Loucy (cell line): ENCODE results near the gene MPRIP.

Experiments used
- H2AFZ ChIP-seq: fragments of 200-600 bp; sonication (generic); 2 replicates; pipeline ENCODE4 v1.6.0; 2016; ENCODE audit warnings: antibody characterized with exemption, mild to moderate bottlenecking, low read length, moderate library complexity
- H3F3A ChIP-seq: fragments of 200-600 bp; 2 replicates; pipeline ENCODE4 v1.6.0; 2016; ENCODE audit warnings: antibody characterized with exemption, low read depth, mild to moderate bottlenecking
- H3K27me3 ChIP-seq: fragments of 200-600 bp; sonication (generic); 2 replicates; pipeline ENCODE4 v1.6.1; 2014; ENCODE audit warnings: low read length, mild to moderate bottlenecking; ENCODE audit not compliant: insufficient read depth, poor library complexity, severe bottlenecking
- H3K36me3 ChIP-seq: fragments of 200-600 bp; sonication (generic); 2 replicates; pipeline ENCODE4 v1.6.1; 2016; ENCODE audit warnings: low read length; ENCODE audit not compliant: insufficient read depth
- H3K4me1 ChIP-seq: fragments of 200-600 bp; sonication (generic); 2 replicates; pipeline ENCODE4 v1.5.1; 2014; ENCODE audit warnings: low read length, mild to moderate bottlenecking; ENCODE audit not compliant: insufficient read depth, poor library complexity, severe bottlenecking
- H3K4me2 ChIP-seq: fragments of 200-600 bp; sonication (generic); 2 replicates; pipeline ENCODE4 v1.6.0; 2014; ENCODE audit warnings: antibody characterized with exemption, low read length, low read depth, mild to moderate bottlenecking; ENCODE audit not compliant: poor library complexity, severe bottlenecking
- H3K4me3 ChIP-seq: fragments of 200-600 bp; sonication (generic); 2 replicates; pipeline ENCODE4 v1.5.1; 2014; ENCODE audit warnings: low read length, mild to moderate bottlenecking, mixed read lengths; ENCODE audit not compliant: poor library complexity, severe bottlenecking
- H3K79me2 ChIP-seq: fragments of 200-600 bp; sonication (generic); 2 replicates; pipeline ENCODE4 v1.6.1; 2014; ENCODE audit warnings: low read length; ENCODE audit not compliant: insufficient read depth
- H3K9ac ChIP-seq: fragments of 200-600 bp; sonication (generic); 2 replicates; pipeline ENCODE4 v1.6.0; 2014; ENCODE audit warnings: mild to moderate bottlenecking, low read depth, low read length, moderate library complexity; ENCODE audit not compliant: poor library complexity, severe bottlenecking
- H3K9me2 ChIP-seq: fragments of 200-600 bp; sonication (generic); replicated peaks from 2 replicates; pipeline ENCODE4 v1.6.1; 2016; ENCODE audit warnings: low read depth, low read length, mixed read lengths
- H3K9me3 ChIP-seq: fragments of 200-600 bp; sonication (generic); 2 replicates; pipeline ENCODE4 v1.6.1; 2014; ENCODE audit warnings: mild to moderate bottlenecking, antibody characterized with exemption, low read length, low read depth; ENCODE audit not compliant: insufficient read depth
- H4K20me1 ChIP-seq: fragments of 200-600 bp; sonication (generic); 2 replicates; pipeline ENCODE4 v1.6.0; 2014; ENCODE audit warnings: antibody characterized with exemption, low read length, mild to moderate bottlenecking; ENCODE audit not compliant: insufficient read depth, poor library complexity, severe bottlenecking
- EZH2phosphoT487 ChIP-seq: fragments of 200-600 bp; IDR thresholded peaks from 2 replicates; pipeline ENCODE4 v1.6.1; 2018; ENCODE audit warnings: antibody characterized with exemption, mild to moderate bottlenecking, moderate library complexity, borderline replicate concordance
- TF ChIP-seq, protein P1 (sequence below): fragments of 200-600 bp; sonication (generic); conservative IDR thresholded peaks from 2 replicates; pipeline ENCODE4 v1.5.1; 2014; ENCODE audit warnings: mild to moderate bottlenecking, antibody characterized with exemption, low read length

Gene MPRIP

DNA sequence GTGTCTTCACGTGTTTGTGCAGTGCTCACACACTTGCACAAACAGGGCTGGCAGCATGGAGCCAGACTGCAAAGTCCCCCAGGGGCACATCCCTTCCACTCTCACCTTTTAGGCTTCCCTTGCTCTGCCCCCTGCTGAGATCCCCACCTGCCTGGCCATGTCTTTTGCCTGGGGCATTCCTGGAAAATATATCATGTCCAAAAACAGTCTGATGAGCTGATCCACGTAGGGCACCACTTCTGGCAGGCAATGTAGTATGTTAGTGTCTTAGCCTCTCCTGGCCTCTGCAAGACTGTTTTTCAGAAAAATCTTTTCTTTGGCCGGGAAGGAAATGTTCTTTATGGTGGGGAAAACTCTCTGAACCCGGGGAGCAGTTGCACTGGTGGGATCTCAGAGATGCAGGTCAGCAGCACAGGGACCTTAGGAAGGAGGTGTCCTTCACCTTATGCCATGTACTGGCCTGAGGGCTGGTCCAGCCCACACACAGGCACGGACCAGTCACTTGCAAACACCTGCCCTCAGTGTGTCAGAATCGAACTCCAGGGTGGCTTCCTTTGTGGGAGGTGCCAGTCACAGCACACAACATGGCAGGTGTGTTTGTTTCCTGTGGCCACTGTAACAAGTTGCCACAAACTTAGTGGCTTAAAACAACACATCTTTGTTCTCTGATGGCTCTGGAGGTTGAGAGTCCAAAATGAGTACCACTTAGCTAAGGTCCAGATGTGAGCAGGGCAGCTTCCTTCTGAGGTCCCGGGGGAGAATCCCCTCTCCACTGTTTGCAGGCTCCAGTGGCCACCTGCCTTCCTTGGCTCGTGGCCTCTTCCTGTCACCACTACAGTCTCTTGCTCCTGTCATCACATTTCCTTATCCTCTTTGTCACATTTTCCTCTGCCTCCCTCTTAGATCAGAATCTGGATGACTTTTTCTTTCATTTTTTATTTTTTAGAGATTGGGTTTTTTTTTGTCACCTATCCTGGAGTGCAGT lies 46.6 kb downstream of the MPRIP start:
- Histone ChIP-seq H3K9me3 (no peaks in the 10 kb centered on the region), H4K20me1 (peaks cover 10% of the 10 kb centered on the region)

DNA sequence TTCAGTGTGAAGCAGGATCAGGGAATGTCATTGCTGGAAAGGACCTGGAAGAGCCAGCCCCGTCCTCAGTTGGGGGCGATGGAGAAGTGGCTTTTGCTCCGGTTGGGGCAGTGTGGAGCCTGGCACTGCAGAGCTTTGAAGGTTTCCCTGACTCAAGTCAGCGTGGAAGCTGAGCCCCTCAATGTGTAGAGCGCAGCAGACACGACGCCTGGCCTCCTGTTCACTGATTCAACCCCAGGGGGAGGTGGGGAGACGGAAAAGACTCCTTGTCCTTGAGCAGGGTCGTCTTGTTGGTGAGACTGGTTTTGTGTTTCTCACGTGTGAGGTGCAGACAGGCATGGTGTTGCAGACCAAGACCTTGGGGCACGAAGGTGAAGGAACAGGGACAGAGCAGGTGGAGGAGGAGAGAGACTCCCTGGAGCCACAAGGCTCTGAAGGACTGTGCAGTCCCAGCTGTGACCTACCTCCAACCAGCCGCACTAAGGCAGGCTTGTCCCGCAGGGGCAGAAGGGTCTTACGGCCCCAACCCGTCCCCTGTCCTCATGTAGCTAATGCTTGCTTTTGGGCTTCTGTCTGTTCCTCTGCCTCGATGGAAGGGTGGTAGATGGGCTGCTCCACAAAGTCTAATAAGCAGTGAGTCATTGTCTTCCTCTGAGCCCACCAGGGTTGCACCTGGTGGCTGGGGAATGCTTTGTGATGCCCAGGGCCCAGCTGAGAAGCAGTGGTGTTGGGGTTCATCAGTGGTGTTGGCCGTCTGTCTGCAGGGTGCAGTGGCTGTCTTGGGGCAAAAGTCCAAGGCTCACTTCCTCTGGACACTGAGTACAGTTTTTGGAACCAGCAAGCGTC lies 47.8 kb downstream of the MPRIP start:
- no peaks in the 10 kb centered on the region for H3K27me3 ChIP-seq
- H3K9me2 ChIP-seq = no peaks in the 10 kb centered on the region
- peaks cover 56% of the 10 kb centered on the region; the same call in 1 of the 2 replicates for H3K36me3 ChIP-seq
- H3K4me2 ChIP-seq = no peak overlapping the region
- H4K20me1 ChIP-seq = peaks cover 10% of the 10 kb centered on the region
- no peak for TF ChIP-seq EZH2phosphoT487
- TF ChIP-seq, protein P1, sequence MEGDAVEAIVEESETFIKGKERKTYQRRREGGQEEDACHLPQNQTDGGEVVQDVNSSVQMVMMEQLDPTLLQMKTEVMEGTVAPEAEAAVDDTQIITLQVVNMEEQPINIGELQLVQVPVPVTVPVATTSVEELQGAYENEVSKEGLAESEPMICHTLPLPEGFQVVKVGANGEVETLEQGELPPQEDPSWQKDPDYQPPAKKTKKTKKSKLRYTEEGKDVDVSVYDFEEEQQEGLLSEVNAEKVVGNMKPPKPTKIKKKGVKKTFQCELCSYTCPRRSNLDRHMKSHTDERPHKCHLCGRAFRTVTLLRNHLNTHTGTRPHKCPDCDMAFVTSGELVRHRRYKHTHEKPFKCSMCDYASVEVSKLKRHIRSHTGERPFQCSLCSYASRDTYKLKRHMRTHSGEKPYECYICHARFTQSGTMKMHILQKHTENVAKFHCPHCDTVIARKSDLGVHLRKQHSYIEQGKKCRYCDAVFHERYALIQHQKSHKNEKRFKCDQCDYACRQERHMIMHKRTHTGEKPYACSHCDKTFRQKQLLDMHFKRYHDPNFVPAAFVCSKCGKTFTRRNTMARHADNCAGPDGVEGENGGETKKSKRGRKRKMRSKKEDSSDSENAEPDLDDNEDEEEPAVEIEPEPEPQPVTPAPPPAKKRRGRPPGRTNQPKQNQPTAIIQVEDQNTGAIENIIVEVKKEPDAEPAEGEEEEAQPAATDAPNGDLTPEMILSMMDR = no peak
- H3K9ac ChIP-seq = no peak overlapping the region
- H3K4me3 ChIP-seq = no peak overlapping the region
- peaks cover 51% of the 10 kb centered on the region; the same call in 1 of the 2 replicates for H3K79me2 ChIP-seq
- H3K9me3 ChIP-seq = no peaks in the 10 kb centered on the region
- no peak overlapping the region for H2AFZ ChIP-seq
- no peaks in the 10 kb centered on the region for H3F3A ChIP-seq
- peaks cover 11% of the 10 kb centered on the region for H3K4me1 ChIP-seq

More for the DNA sequence above, 46.6 kb downstream of the MPRIP start:
- Histone ChIP-seq H3K4me1 (peaks cover 11% of the 10 kb centered on the region), H2AFZ (no peak overlapping the region), H3K36me3 (peaks cover 67% of the 10 kb centered on the region; the same call in 1 of the 2 replicates), H3K9ac (no peak overlapping the region), H3K4me2 (peak overlapping the region; percentile 39), H3K79me2 (peaks cover 54% of the 10 kb centered on the region; the same call in 1 of the 2 replicates), H3K27me3 (no peaks in the 10 kb centered on the region), H3F3A (no peaks in the 10 kb centered on the region), H3K4me3 (no peak overlapping the region), H3K9me2 (no peaks in the 10 kb centered on the region)
- TF ChIP-seq EZH2phosphoT487 = no peak
- TF ChIP-seq, protein P1 = no peak

DNA sequence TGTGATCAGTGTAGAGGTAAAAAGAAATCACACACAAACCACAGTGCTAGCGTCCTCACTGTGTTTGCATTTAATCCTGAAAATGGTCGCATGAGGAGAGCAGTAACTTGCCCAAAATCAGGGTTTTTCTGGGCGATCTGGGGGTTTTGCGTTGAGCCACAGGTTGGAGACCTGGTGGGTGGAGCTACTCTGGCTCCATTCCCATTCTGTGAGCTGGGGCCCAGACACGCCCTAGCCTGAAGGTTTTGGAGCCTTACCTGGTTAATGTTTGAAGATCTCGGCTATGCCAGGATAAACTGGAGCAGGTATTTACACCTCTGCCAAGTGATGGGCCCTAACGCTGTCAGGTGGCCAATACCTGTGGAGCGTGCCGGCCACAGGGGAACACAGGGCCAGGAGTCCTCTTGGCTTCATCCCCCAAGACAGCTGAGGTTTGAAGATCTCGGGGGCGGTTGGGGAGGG lies 48.4 kb downstream of the MPRIP start:
- H3K4me2 ChIP-seq = no peak overlapping the region
- TF ChIP-seq, protein P1 = no peak
- TF ChIP-seq EZH2phosphoT487 = no peak
- H3K79me2 ChIP-seq = peaks cover 57% of the 10 kb centered on the region; the same call in 1 of the 2 replicates

More for the DNA sequence above, 48.4 kb downstream of the MPRIP start:
- H3F3A ChIP-seq = no peaks in the 10 kb centered on the region
- H3K9me3 ChIP-seq = no peaks in the 10 kb centered on the region
- H3K36me3 ChIP-seq = peaks cover 55% of the 10 kb centered on the region; the same call in 1 of the 2 replicates
- H3K4me1 ChIP-seq = peaks cover 11% of the 10 kb centered on the region
- H3K4me3 ChIP-seq = no peak overlapping the region
- no peak overlapping the region for H2AFZ ChIP-seq
- H4K20me1 ChIP-seq = peaks cover 10% of the 10 kb centered on the region
- H3K27me3 ChIP-seq = no peaks in the 10 kb centered on the region
- H3K9ac ChIP-seq = no peak overlapping the region
- H3K9me2 ChIP-seq = no peaks in the 10 kb centered on the region
